MM.1S (cell line): ENCODE data around the gene UFD1.

Source experiments
- CTCF ChIP-seq: fragments of 300-600 bp; sonication (generic); IDR thresholded peaks from 2 replicates; pipeline ENCODE4 v1.5.1; 2016; ENCODE audit warnings: antibody characterized with exemption, low read length, mixed read lengths
- EZH2 ChIP-seq: fragments of 300-600 bp; sonication (generic); optimal IDR thresholded peaks from 2 replicates; pipeline ENCODE3; 2017; ENCODE audit warnings: low read depth, mild to moderate bottlenecking, antibody characterized with exemption, low read length, mixed read lengths
- EZH2phosphoT487 ChIP-seq: fragments of 300-600 bp; sonication (generic); IDR thresholded peaks from 2 replicates; pipeline ENCODE4 v1.6.1; 2018; ENCODE audit warnings: antibody characterized with exemption, low read length

GRCh38 chr22:19447330-19448075 is 31.5 kb downstream of the UFD1 start, which contains the start of gene C22orf39:
- TF ChIP-seq CTCF (no peak), EZH2 (no peak), EZH2phosphoT487 (no peak)
